ENCODE data around the gene TUBGCP3. TPM values are rescaled to one million over a fixed set of nuclear protein-coding genes. Genes with fewer than 3 reads are reported as not detected.
"Not testable (repeated sequence)": the region's sequence is repeated elsewhere in the genome, so short reads cannot be mapped to it uniquely, and the experiment has no call there.

Gene TUBGCP3
- total RNA-seq, result 10 to 100 TPM; 18.4 to 39.4 (median 27.4) TPM

DNA sequence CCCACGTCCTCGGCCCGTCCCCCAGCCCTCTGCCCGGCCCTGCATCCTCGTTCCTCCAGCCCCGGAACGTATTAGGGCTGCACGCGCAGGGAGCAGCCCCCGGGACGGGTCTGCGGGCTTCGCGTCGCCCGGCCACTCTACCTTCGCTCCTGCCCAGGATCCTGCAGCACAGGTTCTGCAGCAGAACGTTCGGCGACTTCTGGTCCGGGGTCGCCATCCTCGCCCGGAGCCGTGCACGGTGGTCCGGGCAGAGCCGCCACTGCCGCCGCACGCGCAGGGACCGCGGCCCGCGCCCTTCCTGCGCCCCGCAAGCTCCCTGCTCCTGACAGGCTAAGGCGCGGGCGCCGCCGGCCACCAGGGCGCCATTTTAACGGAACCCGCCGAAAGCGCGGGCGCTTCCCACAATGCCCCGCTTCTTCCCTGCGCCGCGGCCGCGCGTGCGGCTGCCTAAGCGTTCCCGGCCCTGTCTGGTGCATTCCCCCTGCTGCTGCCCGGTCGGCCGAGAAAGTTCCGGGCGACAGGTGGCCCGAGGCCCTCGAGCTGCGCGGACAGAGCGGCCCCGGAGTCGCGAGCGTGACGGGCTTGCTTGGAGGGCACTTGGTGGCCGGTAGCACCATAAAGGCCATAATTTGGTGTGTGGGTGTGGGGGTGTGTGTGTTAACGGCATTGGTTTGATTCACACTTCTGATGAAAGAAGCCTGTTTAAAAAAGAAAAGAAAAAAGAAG lies at the start of gene TUBGCP3:
TSS of gene TUBGCP3 (minus strand) at position 390 of the 726 bp plus-strand sequence. CDS start at position 217, 173 bp downstream.
- DNase-seq (ENCODE audit: low spot score) (no peak), ATAC-seq (ENCODE audit: low FRiP score) (peak; percentile 88)
- TF ChIP-seq CTCF (IDR thresholded peaks at IDR 0.05), result no peak

DNA sequence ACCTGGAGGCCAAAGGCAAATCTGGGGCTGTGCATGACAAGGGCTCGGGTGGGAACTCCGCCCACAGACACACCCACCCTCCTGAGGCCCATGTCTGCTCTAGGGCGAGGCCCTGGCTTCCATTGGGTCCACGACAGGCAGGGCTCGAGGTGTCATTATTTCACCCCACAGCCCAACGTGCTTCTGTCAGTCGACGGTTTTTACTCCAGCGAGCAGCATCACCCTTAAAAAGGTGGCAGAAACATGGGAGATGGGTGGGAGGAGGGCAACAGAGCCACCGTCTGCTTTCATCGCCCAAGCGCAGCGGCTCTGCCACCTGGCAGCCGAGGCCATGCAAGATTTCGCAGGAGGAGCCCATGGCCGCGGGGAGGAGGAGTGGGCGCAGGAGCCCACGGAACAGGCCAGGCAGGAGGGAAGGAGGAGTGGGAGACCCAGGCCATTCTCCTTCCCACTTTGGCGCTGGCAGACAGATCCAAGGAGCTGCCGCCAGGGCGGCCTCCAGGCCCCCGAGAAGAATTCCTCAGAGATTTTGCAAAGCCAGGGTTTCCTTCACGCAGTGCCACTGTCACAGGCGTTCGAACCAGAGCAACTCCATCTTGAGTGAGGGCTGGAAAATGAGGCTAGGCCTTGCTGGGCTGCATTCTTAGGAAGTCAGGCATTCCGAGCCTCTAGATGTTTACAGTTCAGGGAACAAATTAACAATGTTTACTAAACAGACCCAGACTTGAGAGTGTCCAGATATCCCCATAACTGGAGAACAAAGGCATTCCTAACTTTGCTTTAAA lies 49.3 kb upstream of the TUBGCP3 start:
- DNase-seq (ENCODE audit: low spot score), result no peak
- ATAC-seq (ENCODE audit: low FRiP score), result no peak
- no peak for TF ChIP-seq CTCF (IDR thresholded peaks at IDR 0.05)

DNA sequence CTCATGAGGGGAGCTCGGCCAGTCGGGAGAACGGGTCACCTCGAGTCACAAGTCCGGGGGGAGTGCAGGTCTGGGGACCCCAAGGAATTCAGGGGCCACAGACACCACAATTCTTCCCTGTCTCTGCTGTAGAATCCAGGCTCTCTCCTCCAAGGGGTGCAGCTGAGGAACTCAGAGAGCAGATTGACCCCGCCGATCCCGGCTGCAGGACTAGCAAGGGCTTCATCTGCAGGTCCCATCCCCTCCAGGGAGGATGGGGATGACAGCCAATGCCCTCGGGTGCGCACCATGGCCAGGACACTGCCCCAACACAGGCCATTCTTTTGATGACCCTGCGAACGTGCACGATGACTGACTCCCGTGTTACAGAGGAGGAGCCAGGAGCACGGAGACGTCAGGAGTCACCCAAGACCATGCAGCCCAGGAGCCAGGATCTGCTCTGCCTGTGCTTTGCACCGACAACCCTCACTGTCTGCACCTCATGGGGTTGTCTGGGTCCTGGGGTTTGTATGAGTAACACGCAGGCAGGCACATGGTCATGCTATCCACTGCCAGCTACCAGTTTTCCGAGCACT lies 48.5 kb upstream of the TUBGCP3 start:
- TF ChIP-seq CTCF (IDR thresholded peaks at IDR 0.05), result no peak
- DNase-seq (ENCODE audit: low spot score) (no peak), ATAC-seq (ENCODE audit: low FRiP score) (no peak)

DNA sequence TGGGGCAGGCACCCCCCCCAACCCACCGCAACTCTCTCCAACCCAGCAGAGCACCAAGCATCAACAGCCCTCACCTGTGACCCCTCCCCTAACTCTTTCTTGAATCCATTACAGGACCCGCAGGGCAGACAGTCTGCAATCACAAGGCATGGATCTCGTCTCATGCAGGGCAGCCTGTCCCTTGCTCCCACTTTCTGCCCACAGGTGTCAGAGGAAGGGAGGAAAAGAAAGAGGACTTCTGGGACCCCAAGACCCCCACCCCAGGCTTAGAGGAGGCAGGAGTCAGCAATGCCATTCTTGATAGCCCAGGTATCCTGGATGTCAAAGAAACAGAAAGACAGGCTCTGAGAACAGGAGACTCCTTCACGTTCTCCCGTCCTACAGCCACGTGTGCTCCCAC lies 47.4 kb upstream of the TUBGCP3 start:
- TF ChIP-seq CTCF (IDR thresholded peaks at IDR 0.05), result no peak
- no peak for ATAC-seq (ENCODE audit: low FRiP score)
- DNase-seq (ENCODE audit: low spot score), result no peak

- TF ChIP-seq CTCF (IDR thresholded peaks at IDR 0.05), result no peak
- ATAC-seq (ENCODE audit: low FRiP score), result no peak
- no peak for DNase-seq (ENCODE audit: low spot score)
Measured at GRCh38 chr13:112634102-112634501, 46.1 kb upstream of the TUBGCP3 start.

DNA sequence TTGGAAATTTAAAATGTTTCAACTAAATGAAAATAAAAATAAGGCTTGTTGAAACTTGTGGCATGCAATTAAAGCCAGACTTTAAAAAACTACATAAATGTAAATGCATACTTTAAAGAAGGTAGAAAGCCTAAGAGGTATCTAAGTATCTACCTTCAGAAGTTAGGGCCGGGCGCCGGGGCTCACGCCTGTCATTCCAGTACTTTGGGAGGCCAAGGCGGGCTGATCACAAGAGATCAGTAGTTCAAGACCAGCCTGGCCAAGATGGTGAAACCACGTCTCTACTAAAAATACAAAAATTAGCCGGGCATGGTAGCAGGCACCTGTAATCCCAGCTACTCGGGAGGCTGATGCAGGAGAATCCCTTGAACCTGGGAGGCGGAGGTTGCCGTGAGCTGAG lies 42.3 kb upstream of the TUBGCP3 start:
- DNase-seq (ENCODE audit: low spot score); ATAC-seq (ENCODE audit: low FRiP score): not testable (repeated sequence)

GRCh38 chr13:112629161-112629560 lies 41.2 kb upstream of the TUBGCP3 start:
- ATAC-seq (ENCODE audit: low FRiP score) (no peak), DNase-seq (ENCODE audit: low spot score) (no peak)
- TF ChIP-seq CTCF (IDR thresholded peaks at IDR 0.05), result no peak

- DNase-seq (ENCODE audit: low spot score); ATAC-seq (ENCODE audit: low FRiP score): not testable (repeated sequence)
Measured at GRCh38 chr13:112627613-112628012, 39.7 kb upstream of the TUBGCP3 start.
